Spleen (tissue), 7 donors: Measurements from ENCODE around the gene RBM38.
A peak's percentile ranks its signal among the peaks of the same experiment; 100 is the strongest.

Source experiments
- CTCF ChIP-seq, 11 experiments: fragments of 200-600 bp in 7 of 11; fragments of 450-650 bp in 4 of 11; sonication (generic) in 4 of 11; IDR thresholded peaks in 8 of 11; conservative IDR thresholded peaks in 3 of 11; 1 replicate in 7 of 11; 2 replicates in 4 of 11; pipeline versions ENCODE4 v1.4.0 to v1.8.0; 2016 to 2021; ENCODE audit warnings: antibody characterized with exemption in 11 of 11, inconsistent platforms in 4 of 11, mild to moderate bottlenecking in 1 of 11
- POLR2A ChIP-seq, 3 donors: fragments of 450-650 bp; IDR thresholded peaks; one replicate each; pipeline ENCODE4 v1.5.1; 2017; ENCODE audit warnings: antibody characterized with exemption in 3 of 3, mild to moderate bottlenecking in 1 of 3
- POLR2AphosphoS5 ChIP-seq, 3 donors: sonication (generic); formaldehyde crosslinking; IDR thresholded peaks; one replicate each; pipeline ENCODE4 v1.5.1; 2017; ENCODE audit warnings: antibody characterized with exemption in 3 of 3
- donor health status: DM: no; HTN: no; CAD: no; lungs with moderate emphysema.
- donor health status: DM: no; HTN: no; CAD: no.
- donor health status: DM: no; HTN: no; CAD: no.

GRCh38 chr20:57374931-57375651 is 16.1 kb upstream of the RBM38 start:
- TF ChIP-seq POLR2AphosphoS5 (IDR thresholded peaks at IDR 0.05) (peak; percentile 70 to 80 (median 76)), CTCF (IDR thresholded peaks at IDR 0.05 in 8 of 11, conservative IDR thresholded peaks at IDR 0.05 in 3 of 11) (peak in 1 of 11 experiments; percentile 27), POLR2A (IDR thresholded peaks at IDR 0.05) (no peak)
